Measurements from ENCODE around the gene PTH2R. TPM values are rescaled to one million over a fixed set of nuclear protein-coding genes. Genes with fewer than 3 reads are reported as not detected.
"Not testable (repeated sequence)": the region's sequence is repeated elsewhere in the genome, so short reads cannot be mapped to it uniquely, and the experiment has no call there.

Gene PTH2R
- total RNA-seq, 1 donor from 2014 or later: not detected

- no peak for DNase-seq
- intact Hi-C loops (cut with micrococcal nuclease): no loop called here
- Histone ChIP-seq H3K27ac (replicated peaks) (no peak overlapping the region), H3K27me3 (ENCODE audit: low read depth) (peaks cover 7% of the 10 kb centered on the region), H3K4me1 (no peaks in the 10 kb centered on the region), H3K36me3 (no peaks in the 10 kb centered on the region), H3K4me3 (no peak overlapping the region), H3K9me3 (replicated peaks) (no peaks in the 10 kb centered on the region)
- no peak for TF ChIP-seq CTCF (IDR thresholded peaks at IDR 0.05; ENCODE audit: borderline replicate concordance)
Measured at GRCh38 chr2:208370881-208371633, 35.5 kb upstream of the PTH2R start.

- H3K4me1 ChIP-seq: no peaks in the 10 kb centered on the region
- peaks cover 7% of the 10 kb centered on the region for H3K27me3 ChIP-seq (ENCODE audit: low read depth)
- no peak overlapping the region for H3K27ac ChIP-seq (replicated peaks)
- no peaks in the 10 kb centered on the region for H3K9me3 ChIP-seq (replicated peaks)
- intact Hi-C loops (cut with micrococcal nuclease): no loop called here
- no peaks in the 10 kb centered on the region for H3K36me3 ChIP-seq
- no peak for TF ChIP-seq CTCF (IDR thresholded peaks at IDR 0.05; ENCODE audit: borderline replicate concordance)
- DNase-seq: no peak
- no peak overlapping the region for H3K4me3 ChIP-seq
Measured at GRCh38 chr2:208371634-208371935, 35.0 kb upstream of the PTH2R start.

- Histone ChIP-seq H3K27me3 (ENCODE audit: low read depth) (peaks cover 7% of the 10 kb centered on the region), H3K36me3 (no peaks in the 10 kb centered on the region), H3K9me3 (replicated peaks) (no peaks in the 10 kb centered on the region), H3K4me3 (no peak overlapping the region), H3K27ac (replicated peaks) (no peak overlapping the region), H3K4me1 (no peaks in the 10 kb centered on the region)
- intact Hi-C loops (cut with micrococcal nuclease): no loop called here
- no peak for DNase-seq
- peak; percentile 89 for TF ChIP-seq CTCF (IDR thresholded peaks at IDR 0.05; ENCODE audit: borderline replicate concordance)
Measured at GRCh38 chr2:208373460-208374089, 33.0 kb upstream of the PTH2R start.

GRCh38 chr2:208375491-208376068 is 31.0 kb upstream of the PTH2R start:
- H3K9me3 ChIP-seq (replicated peaks): no peaks in the 10 kb centered on the region

GRCh38 chr2:208377344-208377860 is 29.2 kb upstream of the PTH2R start:
- H3K36me3 ChIP-seq; H3K9me3 ChIP-seq (replicated peaks); H3K27ac ChIP-seq (replicated peaks); H3K4me3 ChIP-seq; DNase-seq; intact Hi-C loops (cut with micrococcal nuclease); H3K4me1 ChIP-seq: not testable (repeated sequence)
- peaks cover 13% of the 10 kb centered on the region for H3K27me3 ChIP-seq (ENCODE audit: low read depth)

More at GRCh38 chr2:208375491-208376068, 31.0 kb upstream of the PTH2R start:
- TF ChIP-seq CTCF (IDR thresholded peaks at IDR 0.05; ENCODE audit: borderline replicate concordance): no peak
- Histone ChIP-seq H3K4me3 (no peak overlapping the region), H3K27ac (replicated peaks) (no peak overlapping the region), H3K36me3 (no peaks in the 10 kb centered on the region), H3K4me1 (no peaks in the 10 kb centered on the region), H3K27me3 (ENCODE audit: low read depth) (peaks cover 7% of the 10 kb centered on the region)
- DNase-seq: no peak
- intact Hi-C loops (cut with micrococcal nuclease): no loop called here

- no peak for DNase-seq
- intact Hi-C loops (cut with micrococcal nuclease): no loop called here
- H3K9me3 ChIP-seq (replicated peaks): no peaks in the 10 kb centered on the region
- H3K27ac ChIP-seq (replicated peaks): no peak overlapping the region
- no peak for TF ChIP-seq CTCF (IDR thresholded peaks at IDR 0.05; ENCODE audit: borderline replicate concordance)
- H3K4me3 ChIP-seq: no peak overlapping the region
- peaks cover 28% of the 10 kb centered on the region for H3K27me3 ChIP-seq (ENCODE audit: low read depth)
- H3K4me1 ChIP-seq: no peaks in the 10 kb centered on the region
- H3K36me3 ChIP-seq: no peaks in the 10 kb centered on the region
Measured at GRCh38 chr2:208379192-208379591, 27.4 kb upstream of the PTH2R start.
